Cerebellar cortex (tissue), 1 donor: ENCODE data around the gene SLC25A25.

Experiments
- DNase-seq: peaks from one replicate; pipeline ENCODE4 v3.0.0-alpha.2; 2015; ENCODE audit warnings: low spot score

SLC25A25 gene

DNA sequence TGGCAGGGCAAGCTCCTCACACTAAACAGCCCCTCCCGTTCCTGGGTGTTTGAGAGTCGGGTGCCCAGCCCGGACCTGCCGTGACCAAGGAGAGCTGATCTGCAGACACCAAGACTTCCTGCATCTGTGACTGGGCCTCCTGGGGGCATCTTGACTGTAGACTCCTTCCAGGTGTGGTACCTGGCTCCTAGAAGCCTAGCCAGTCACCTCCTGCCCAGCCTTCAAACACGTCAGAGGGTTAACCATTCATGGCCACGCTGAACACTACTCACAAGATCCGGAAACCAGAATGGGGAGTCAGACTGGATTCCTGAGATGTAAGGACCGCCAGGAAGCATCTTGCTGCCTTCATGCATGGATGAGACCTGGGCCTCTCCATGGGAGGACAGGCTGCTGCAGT lies 77.5 kb downstream of the SLC25A25 start:
- DNase-seq, result no peak

DNA sequence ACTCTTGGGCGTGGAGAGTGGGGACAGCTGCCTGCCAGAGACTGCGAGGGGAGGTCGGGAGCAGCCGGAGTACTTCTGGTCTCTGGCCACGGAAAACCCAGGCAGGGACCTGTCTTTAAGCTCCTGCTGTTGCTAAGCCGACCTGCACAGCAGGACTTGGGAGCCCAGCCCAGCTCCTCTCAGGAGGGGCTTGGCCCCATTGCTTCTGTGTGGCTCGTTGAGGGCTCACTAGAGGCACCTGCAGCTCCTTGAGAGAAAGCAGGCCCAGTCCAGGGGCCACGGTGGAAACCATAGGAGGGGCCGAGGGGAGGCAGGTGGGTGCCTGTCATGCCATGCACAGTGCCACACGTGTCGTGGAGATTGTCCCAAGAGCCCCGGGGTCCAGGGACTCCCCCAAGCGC lies 77.9 kb downstream of the SLC25A25 start:
- no peak for DNase-seq

DNA sequence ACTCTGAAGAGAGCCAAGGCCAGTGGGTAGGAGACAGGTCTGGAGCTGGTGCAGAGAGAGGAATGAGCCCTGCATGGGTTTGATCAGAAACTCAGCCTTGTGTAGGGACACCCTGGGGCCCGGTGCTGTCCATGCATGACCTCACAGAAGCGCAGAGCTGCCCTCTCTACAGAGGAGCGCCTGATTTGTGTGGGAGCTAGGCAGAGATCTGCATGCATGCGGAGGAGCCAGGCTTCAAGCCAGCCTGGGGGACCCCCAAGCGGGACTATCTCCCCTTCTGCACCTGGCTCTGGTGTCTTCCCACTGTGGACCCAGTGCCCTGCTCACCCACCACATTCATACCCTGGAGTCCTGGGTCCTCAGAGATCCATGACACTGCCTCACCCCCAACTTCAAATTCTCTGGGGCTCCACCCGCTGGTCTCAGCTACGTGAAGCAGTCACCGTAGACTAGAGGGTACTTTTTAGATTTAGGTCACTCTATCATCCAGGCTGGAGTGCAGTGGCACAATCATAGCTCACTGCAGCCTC lies 78.6 kb downstream of the SLC25A25 start:
- DNase-seq, result no peak

DNA sequence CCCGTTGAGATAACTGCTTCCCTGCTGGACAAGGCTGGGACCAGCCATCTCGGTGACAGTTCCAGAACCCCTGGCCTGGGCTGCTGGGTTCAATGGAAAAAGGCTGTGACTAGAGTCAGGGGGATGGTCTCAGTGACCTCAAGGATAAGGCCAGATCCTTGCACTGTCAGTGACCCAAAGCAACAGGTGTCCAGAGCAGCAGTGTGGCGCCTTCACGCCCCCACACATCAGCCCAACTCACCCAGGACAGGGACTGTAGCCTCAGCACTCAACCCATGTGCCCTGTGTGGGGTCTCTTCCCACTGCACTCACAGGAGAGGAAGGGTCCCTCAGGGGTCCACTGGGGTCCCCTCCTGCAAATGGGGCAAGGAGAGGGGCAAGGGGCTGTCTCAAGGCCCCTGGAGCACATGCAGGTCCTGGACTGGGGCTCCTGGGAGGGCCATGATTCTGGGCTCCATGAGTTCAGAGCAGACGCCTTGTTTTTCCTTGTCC lies 80.5 kb downstream of the SLC25A25 start:
- DNase-seq, result no peak

DNA sequence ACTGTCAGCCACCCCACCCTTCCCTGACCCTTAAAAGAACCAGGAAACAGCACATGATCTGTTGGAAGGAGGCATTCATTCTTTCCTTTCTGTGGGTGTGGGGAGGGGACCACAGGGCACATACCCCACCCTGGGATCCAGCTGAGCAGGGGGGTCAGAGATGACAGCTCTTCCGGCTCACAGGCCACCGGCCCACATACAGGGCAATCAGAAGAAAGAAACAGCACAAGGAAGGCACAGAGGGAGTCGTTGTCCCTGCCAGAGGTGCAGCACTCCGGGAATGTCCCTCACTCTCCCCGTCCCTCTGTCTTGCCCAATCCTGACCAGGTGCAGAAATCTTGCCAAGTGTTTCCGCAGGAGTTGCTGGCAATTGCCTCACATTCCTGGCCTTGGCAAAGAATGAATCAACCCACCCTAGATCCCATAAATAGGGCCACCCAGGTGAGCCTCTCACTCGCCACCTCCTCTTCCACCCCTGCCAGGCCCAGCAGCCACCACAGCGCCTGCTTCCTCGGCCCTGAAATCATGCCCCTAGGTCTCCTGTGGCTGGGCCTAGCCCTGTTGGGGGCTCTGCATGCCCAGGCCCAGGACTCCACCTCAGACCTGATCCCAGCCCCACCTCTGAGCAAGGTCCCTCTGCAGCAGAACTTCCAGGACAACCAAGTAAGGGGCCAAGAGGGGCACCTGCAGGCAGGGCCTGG lies 81.1 kb downstream of the SLC25A25 start, which contains the start of gene LCN2:
Gene LCN2 (plus strand): TSS at position 453 of the 701 bp plus-strand sequence. CDS start 73 bp downstream, at position 526.
- no peak for DNase-seq

DNA sequence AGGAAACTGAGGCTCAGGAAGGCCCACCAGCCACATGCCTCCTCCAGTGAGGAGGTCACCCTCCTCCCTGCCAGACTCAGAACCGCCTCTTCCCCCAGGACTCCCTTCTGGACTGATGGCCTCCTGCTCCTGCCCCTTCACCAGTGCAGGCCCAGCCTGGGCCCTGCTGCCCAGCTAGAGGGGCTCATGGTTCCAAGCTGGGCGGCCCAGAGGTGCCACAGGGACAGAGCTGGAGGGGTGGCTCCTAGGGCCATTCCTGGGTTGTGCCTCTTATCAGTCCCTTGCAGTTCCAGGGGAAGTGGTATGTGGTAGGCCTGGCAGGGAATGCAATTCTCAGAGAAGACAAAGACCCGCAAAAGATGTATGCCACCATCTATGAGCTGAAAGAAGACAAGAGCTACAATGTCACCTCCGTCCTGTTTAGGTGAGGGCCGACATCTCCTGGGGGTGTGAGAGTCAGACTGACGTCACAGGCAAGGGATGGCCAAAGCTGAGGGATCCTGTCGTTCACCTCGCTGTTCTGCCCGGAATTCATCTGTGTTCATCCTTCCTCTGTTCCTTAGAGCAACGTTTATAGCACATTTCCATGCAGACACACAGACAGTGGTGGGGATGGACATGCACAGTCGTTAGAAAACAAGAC lies 82.0 kb downstream of the SLC25A25 start:
- DNase-seq, result no peak

- no peak for DNase-seq
Observed at GRCh38 chr9:128150594-128151308, 82.7 kb downstream of the SLC25A25 start.

- DNase-seq, result no peak
Observed at GRCh38 chr9:128151309-128152132, 83.5 kb downstream of the SLC25A25 start.

GRCh38 chr9:128152133-128153059 lies 84.4 kb downstream of the SLC25A25 start:
- no peak for DNase-seq

DNA sequence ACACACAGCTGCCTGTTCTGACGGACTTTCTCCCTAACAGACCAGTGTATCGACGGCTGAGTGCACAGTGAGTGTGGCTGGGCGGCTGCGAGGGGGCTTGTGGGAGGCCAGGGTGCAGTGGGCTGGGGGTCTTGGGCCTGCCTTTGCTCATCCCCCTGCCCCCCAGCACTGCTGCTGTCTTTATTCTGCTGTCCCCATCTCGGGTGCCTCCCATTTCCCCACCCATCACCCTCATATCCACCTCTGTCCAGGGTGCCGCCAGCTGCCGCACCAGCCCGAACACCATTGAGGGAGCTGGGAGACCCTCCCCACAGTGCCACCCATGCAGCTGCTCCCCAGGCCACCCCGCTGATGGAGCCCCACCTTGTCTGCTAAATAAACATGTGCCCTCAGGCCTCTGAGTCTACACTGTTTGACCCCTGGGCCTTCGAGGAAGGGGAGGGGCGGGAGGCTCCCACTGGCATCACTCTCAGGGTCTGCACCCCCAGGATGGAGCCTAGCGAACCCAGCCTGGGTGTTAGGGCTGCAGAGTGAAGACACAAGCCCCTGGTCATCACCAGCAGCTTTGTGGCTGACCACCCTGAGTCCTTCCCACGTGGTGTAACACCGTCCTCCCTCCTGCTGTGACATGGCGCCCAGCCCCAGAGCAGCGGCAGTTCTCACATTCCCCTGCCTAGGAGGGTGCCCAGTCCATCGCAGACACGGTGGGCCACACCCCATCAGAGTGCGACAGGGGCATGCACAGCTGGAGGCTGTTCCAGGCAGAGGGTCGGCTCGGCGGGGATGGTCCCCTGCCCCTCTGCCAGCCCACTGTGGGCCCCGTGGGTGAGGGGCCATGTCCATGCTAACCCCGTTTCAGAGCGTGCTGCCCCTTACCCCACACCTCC lies 85.3 kb downstream of the SLC25A25 start:
- DNase-seq, result no peak

DNA sequence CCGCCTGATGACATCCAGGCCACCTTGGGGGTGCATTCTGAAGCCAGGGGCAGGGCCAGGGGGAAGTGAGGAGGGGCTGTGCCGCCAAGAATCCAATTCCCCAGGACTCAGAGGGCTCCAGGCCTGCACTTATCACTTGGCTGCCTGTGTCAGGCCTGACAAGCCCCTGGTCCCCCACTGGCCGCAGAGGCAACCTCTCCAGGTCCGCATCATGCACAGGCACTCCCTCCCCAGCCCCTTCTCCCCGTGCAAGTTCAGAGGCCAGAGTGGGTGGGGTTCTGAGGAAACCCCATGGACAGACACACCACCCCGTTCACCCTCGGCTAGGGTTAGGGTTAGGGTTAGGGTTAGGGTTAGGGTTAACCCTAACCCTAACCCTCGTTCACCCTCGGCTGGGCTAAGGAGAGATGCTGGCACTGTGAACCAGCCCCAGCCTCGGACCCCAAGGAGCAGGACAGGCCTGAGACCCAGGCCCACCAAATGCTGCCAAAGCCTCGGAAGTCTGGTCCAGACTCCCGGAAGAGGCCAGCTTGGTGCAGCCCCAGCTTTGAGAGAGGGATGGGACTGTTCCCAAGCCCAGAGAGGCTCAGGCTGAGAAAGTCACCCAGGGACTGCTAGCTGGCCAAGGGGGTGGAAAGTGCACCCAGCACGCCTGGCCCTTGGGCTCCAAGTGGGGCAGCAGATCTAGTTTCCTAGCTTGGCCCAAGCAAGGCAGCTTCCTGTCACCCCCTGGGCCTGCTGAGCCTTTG lies 86.1 kb downstream of the SLC25A25 start:
- DNase-seq, result no peak

DNA sequence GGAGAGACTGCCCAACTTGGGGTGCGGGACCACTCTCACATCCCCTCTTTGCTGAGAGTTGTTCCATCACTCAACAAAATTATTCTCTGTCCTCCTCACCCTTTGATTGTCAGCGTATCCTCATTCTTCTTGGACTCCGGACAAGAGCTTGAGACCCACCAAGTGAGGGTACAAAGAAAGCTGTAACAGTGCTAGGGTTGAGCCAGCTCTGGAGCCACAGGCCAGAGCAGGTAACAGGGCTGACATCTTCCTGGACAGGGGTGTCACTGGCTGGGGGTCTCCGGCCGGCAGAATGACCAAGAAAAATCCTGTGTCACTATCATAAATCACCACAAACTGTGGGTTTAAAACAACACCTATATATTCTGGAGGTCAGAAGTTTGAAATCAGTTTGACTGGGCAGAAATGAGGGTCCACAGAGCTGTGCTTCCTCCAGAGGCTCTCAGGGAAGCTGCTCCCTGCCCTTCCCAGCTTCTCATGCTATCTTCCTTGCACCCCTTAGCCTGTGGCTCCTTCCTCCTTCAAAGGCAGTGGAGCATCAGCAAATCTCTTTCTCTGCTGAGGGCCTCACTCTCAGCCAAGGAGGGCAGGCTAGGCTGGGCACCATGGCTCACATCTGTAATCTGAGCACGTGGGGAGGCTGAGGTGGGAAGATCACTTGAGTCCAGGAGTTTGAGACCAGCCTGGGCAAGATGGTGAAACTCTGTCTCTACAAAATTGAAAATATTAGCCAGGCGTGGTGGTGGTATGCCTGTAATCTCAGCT lies 87.9 kb downstream of the SLC25A25 start:
- DNase-seq, result no peak
